Stimulated activated CD4-positive, alpha-beta T cell treated with anti-CD3 and anti-CD28 coated beads, Interleukin-2, amount 100 ng/mL, for 4 hours (primary cell): Measurements from ENCODE around the gene CIDEA.
A peak's percentile ranks its signal among the peaks of the same experiment; 100 is the strongest.
"Not testable (repeated sequence)": the region's sequence is repeated elsewhere in the genome, so short reads cannot be mapped to it uniquely, and the experiment has no call there.

ENCODE experiments used
- DNase-seq: peaks from one replicate; pipeline ENCODE4 v3.0.0-alpha.2; 2020; ENCODE audit warnings: low read depth

Gene CIDEA

DNA sequence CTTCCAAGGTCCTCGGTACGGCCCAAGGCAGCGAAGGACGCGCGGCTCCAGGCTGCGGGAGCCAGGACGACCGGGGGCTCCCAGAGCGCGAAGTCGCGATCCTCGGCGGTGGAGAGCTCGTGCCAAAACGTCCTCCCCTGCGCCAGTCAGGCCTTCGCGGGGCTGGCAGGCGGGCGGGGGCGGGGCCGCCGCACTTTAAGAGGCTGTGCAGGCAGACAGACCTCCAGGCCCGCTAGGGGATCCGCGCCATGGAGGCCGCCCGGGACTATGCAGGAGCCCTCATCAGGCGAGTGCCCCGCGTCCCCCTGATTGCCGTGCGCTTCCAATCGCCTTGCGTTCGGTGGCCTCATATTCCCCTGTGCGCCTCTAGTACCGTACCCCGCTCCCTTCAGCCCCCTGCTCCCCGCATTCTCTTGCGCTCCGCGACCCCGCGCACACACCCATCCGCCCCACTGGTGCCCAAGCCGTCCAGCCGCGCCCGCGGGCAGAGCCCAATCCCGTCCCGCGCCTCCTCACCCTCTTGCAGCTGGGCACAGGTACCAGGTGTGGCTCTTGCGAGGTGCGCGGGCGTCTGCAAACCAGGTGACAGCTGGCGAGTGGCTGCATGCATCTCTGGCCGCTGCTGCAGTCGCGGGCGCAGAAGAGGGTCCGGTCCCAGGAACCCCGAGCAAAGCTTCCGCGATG, at the start of gene CIDEA:
TSS of gene CIDEA (plus strand) at position 226 of the 684 bp plus-strand sequence. CDS start at position 249, 23 bp downstream.
- no peak for DNase-seq

DNA sequence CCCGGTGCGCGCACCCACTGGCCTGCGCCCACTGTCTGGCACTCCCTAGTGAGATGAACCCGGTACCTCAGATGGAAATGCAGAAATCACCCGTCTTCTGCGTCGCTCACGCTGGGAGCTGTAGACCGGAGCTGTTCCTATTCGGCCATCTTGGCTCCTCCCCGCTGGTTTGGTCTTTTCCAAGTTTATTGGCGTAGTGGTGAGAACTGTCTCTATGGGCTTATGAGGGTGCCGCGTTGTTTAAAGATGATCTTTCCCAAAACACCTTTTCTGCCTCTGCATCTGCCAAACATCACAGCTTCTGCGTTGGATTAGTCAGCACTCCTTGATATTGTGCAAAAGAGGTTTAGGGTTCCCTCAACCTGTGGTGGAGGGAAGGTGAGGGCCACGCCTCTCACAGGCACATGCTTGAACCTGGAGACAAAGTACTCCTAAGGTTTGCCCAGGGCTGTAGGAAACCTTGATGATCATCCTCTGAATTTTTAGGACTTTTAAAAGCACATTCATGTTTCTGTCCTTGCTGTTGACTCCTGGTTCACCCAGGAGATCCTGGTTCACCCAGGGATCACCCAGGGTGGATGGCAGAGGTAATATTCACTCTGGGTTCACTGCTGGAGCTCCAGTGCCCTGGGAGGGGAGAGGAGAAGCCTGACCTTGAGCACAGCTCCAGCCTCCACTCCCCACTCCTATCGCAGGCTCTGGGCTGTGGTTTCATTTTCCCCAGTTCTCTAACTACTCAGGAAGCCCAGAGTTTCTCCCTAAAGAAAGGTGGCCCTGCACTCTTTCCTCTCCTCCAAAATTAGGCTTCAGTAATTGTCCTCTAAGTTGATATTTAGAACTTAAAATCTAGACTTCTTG, 45.6 kb upstream of the CIDEA start:
- not testable (repeated sequence) for DNase-seq

GRCh38 chr18:12212308-12212707, 41.9 kb upstream of the CIDEA start:
- not testable (repeated sequence) for DNase-seq

DNA sequence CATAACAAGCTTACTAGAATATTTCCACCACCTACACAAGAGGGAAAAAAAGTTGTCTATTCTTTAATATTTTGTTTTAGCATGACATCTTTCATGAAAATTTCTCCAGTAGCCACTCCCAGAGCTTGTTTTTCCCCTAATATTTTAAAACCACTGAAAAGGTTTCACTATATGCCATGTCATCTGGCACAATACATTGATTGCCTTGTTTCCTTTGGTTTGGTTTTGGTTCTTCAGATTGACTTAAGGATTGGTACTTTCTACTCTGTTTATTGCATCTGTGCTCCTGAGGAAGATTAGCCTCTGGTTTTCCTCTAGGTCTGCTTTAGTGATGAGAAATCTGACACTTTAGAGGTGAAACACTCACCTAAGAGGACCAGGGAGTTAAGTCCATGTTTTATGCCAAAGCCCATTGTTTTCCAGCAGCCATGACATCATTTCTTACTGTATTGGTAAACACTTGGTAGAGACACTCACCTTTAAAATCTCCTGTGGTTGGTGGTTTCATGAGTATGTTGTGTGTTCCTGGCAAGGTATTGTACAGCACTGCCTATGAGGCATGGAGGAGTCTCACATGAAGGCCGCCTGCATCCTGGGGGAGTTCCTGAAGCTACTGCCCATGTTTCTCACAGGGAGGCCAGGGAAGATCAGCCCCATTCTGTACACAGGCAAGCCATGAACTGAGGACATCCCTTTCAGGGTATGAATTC, 39.7 kb upstream of the CIDEA start:
- DNase-seq: not testable (repeated sequence)

DNA sequence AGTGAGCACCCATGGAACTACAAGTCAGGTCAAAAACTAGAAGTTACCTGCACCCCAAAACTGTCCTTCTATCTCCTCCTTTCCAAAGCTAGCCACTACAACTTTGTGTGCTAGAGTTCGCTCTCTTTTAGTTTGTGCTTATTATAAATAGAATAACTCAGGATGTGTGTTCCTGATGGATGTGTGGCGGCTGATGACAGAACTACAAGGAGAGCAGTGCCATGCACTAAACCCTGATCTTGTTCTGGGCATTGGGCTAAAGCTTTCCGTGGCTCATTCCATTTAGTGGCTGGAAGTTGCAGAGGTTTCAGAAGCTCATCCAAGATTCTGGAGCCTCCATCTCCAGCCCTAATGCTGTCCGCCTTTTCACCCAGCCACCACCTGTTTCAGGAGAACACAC, 37.7 kb upstream of the CIDEA start:
- not testable (repeated sequence) for DNase-seq

GRCh38 chr18:12218603-12219002, 35.6 kb upstream of the CIDEA start:
- not testable (repeated sequence) for DNase-seq

GRCh38 chr18:12222041-12222440, 32.1 kb upstream of the CIDEA start:
- not testable (repeated sequence) for DNase-seq

GRCh38 chr18:12223326-12223725, 30.8 kb upstream of the CIDEA start:
- not testable (repeated sequence) for DNase-seq

DNA sequence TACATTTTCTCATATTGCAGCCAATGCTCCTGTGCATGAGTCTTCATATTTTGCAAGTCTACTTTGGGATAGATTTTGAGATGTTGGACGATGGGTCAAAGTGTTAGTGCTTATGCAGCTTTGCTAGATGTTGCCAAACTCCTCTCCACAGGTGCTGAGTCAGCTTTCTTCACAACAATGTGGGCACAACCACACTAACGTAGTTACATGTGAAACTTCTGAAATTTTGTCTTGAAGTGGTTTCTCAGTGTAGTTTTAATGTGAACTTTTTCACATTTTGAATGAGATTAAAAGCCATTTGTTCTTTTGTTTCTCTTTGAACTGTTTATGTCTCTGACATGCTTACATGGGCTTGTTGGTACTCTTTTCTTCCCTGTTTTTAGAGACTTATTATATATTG, 27.4 kb upstream of the CIDEA start:
- DNase-seq: not testable (repeated sequence)

DNA sequence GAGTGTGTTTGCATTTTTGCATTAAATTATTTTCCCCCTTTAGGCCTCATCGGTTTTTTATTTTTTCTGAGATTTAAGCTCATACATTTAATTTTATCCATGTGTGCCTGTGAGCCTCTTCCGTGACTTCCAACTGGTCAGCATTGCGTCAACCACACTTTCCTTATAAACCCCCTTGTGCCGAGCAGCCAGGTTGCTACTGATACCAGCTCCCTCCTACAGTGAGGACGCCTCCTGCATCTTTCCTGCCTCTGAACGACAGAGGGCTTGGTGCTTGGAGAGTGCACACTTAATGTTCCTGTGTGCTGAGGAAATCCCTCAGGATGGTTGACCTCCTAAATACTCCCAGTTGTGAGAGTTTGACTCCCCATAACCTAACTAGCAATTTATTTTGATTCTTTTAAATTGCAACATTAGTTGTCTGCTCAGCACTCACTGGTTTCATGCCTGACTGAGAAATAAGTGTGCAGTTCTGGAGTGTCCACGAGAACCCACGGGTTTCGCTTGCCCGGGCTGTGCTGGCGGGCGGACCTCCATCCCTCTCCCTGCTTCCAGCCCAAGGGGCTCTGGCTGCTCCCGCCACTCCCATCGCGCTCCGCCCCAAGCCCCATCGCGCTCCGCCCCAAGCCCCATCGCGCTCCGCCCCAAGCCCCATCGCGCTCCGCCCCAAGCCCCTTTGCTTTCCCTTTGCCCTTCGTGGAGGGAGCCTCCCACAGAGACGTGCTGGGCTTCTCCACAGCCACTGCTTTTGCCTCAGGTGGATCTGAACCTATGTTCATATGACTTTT, 26.6 kb upstream of the CIDEA start:
- DNase-seq: not testable (repeated sequence)

GRCh38 chr18:12228308-12228707, 25.9 kb upstream of the CIDEA start:
- DNase-seq: not testable (repeated sequence)

- not testable (repeated sequence) for DNase-seq
These were observed 23.6 kb upstream of the CIDEA start for GRCh38 chr18:12230561-12230960.

DNA sequence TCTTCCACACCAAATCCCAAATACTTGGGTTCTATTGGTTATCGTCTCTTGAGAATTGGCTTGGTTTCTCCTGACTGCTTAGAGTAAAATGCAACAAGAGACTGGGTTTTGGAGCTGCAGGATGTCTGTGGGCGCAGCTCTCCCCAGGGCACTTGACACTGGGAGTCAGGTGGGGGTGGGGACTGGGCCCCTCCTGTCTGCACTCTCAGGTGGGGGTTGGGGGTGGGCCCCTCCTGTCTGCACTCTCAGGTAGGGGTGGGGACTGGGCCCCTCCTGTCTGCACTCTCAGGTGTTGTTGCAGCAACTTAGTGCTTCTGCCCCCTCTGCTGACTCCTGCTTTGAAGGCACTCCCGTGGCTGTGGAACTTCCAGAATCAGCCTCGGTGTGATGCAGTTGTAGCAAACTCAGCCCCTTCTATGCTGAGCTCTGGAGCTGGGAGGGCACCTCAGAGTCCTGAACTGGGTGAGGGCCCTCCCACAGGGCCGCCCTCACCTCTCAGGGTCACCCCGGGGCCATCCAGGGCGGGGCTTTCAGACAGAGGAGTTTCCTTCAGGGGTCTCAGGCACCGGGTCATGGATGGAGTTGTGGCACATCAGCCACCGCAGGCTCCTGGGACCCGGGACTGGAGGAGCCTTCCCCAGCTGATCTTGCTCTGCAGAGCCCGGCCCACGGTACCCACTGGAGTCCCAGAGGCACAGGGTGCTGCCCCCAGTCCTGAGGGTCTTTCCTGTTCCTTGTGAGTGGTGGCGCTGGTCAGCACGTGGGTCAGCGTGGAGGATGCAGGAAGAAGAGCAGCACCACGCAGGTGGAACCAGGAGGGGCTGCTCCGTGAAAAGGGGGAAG, 22.9 kb upstream of the CIDEA start:
- DNase-seq: no peak

- no peak for DNase-seq
These were observed 22.2 kb upstream of the CIDEA start for GRCh38 chr18:12231986-12232385.

GRCh38 chr18:12233378-12233777, 20.8 kb upstream of the CIDEA start:
- DNase-seq: no peak

DNA sequence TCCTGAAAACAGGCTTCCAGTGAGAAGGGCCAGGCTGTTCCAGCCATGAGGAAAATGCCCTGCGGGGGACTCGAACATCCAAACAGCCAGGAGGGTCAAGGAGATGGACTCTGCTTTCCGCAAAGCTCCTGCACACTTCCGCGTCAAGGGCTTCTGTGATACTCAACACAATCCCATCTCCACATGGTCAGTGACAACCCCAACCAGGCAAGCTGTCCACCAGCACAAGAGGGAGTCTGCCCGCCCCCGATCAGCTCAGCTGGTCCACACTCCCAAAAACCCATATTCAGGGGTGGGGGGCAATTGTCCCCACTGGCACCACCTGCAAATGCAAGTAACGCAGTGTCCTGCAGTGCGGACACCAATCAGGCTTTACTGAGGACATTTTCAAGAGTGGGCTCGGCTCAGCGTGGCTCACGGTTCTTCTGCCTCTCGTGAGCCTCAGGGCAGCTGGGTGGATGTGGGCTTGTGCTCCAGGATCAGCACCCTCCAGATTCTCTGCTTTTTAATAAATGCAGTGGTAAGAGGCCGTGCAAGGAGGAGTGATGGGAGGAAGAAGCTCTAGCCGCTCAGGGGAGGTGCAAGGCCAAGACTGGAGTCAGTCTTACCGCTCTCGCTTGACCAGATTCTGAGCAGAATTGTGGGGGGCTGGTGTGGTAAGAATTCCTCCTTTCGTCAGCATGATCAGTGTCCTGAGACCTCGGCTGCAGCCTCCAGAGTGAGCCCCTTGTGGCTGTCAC, 19.5 kb upstream of the CIDEA start:
- no peak for DNase-seq

GRCh38 chr18:12236141-12236540, 18.0 kb upstream of the CIDEA start:
- DNase-seq: no peak

GRCh38 chr18:12236934-12237832, 17.0 kb upstream of the CIDEA start:
- DNase-seq: peak; percentile 41

- no peak for DNase-seq
These were observed 15.3 kb upstream of the CIDEA start for GRCh38 chr18:12238826-12239225.
